NT2/D1 (cell line): Measurements from ENCODE around the gene PRKN.

Experiments used
- DNase-seq: peaks from one replicate; pipeline ENCODE4 v3.0.0-alpha.2; 2011; ENCODE audit warnings: low read depth, low spot score
- H3K27me3 ChIP-seq: 2 replicates; pipeline ENCODE4 v1.6.0; 2011; ENCODE audit warnings: mild to moderate bottlenecking; ENCODE audit not compliant: insufficient read length, insufficient read depth
- H3K36me3 ChIP-seq: 2 replicates; pipeline ENCODE4 v1.6.1; 2011; ENCODE audit warnings: mild to moderate bottlenecking, low read length, mixed read lengths; ENCODE audit not compliant: insufficient read depth, insufficient read length
- H3K4me1 ChIP-seq: 2 replicates; pipeline ENCODE4 v1.5.1; 2011; ENCODE audit not compliant: insufficient read depth, insufficient read length
- H3K4me3 ChIP-seq: 2 replicates; pipeline ENCODE4 v1.5.1; 2011; ENCODE audit warnings: low read depth; ENCODE audit not compliant: insufficient read length
- H3K9ac ChIP-seq: 2 replicates; pipeline ENCODE4 v1.6.0; 2011; ENCODE audit warnings: low read depth; ENCODE audit not compliant: insufficient read length
- H3K9me3 ChIP-seq: 2 replicates; pipeline ENCODE4 v1.5.1; 2011; ENCODE audit warnings: mild to moderate bottlenecking, low read length; ENCODE audit not compliant: insufficient read depth
- SUZ12 ChIP-seq: IDR thresholded peaks from 2 replicates; pipeline ENCODE4 v1.6.1; 2011; ENCODE audit not compliant: insufficient read length, insufficient read depth; ENCODE audit errors: extremely low read depth
- YY1 ChIP-seq: IDR thresholded peaks from 2 replicates; pipeline ENCODE4 v1.6.1; 2011; ENCODE audit not compliant: insufficient read length, insufficient read depth
- ZNF274 ChIP-seq: IDR thresholded peaks from 2 replicates; pipeline ENCODE4 v1.6.1; 2011; ENCODE audit warnings: mild to moderate bottlenecking, low read depth, low read length

PRKN gene

DNA sequence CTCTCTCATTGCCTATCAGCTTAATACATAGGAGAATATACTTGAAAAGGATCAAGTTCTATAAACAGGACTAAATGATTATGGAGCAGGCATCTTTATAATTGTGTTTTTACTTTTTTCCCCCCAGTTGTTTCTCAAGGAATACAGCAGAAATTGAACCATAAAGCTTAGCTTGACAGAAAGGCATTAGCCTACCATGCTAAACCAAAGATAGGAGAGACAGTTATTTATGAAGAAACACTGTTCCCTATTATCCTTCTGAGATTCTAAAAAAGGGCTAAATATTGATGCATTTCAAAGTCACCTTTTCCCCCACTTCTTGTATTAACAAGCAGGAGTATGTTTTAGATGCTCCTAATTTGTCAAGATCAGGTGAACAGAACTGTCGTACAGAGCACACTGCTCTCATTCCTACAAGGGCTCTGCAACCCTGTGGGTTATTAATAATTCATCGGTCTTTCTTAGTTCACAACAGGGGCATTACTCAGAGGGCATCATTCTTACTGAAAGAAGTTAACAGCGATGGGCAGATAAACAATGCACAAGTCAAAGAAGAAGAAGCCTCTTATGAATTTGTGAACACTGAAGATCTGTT is 38.7 kb downstream of the PRKN start:
- DNase-seq = no peak
- no peak overlapping the region for H3K4me3 ChIP-seq
- H3K4me1 ChIP-seq = no peaks in the 10 kb centered on the region
- no peaks in the 10 kb centered on the region for H3K36me3 ChIP-seq
- H3K9me3 ChIP-seq = no peaks in the 10 kb centered on the region
- H3K27me3 ChIP-seq = no peaks in the 10 kb centered on the region
- no peak overlapping the region for H3K9ac ChIP-seq
- TF ChIP-seq SUZ12 (no peak), YY1 (no peak), ZNF274 (no peak)

GRCh38 chr6:162685586-162685985 is 42.0 kb downstream of the PRKN start:
- no peaks in the 10 kb centered on the region for H3K4me1 ChIP-seq
- H3K36me3 ChIP-seq = no peaks in the 10 kb centered on the region
- no peaks in the 10 kb centered on the region for H3K27me3 ChIP-seq
- DNase-seq = no peak
- H3K9ac ChIP-seq = no peak overlapping the region
- no peaks in the 10 kb centered on the region for H3K9me3 ChIP-seq
- no peak for TF ChIP-seq SUZ12
- no peak for TF ChIP-seq ZNF274
- TF ChIP-seq YY1 = no peak
- H3K4me3 ChIP-seq = no peak overlapping the region

- Histone ChIP-seq H3K4me1 (no peaks in the 10 kb centered on the region), H3K4me3 (no peak overlapping the region), H3K9me3 (no peaks in the 10 kb centered on the region), H3K36me3 (no peaks in the 10 kb centered on the region), H3K27me3 (no peaks in the 10 kb centered on the region), H3K9ac (no peak overlapping the region)
- no peak for TF ChIP-seq SUZ12
- no peak for TF ChIP-seq ZNF274
- TF ChIP-seq YY1 = no peak
- no peak for DNase-seq
These were observed 42.6 kb downstream of the PRKN start for GRCh38 chr6:162684961-162685360.

GRCh38 chr6:162684052-162684451 is 43.5 kb downstream of the PRKN start:
- Histone ChIP-seq H3K9me3 (no peaks in the 10 kb centered on the region), H3K4me1 (no peaks in the 10 kb centered on the region)
- TF ChIP-seq YY1 = no peak
- TF ChIP-seq ZNF274 = no peak
- no peak for TF ChIP-seq SUZ12

DNA sequence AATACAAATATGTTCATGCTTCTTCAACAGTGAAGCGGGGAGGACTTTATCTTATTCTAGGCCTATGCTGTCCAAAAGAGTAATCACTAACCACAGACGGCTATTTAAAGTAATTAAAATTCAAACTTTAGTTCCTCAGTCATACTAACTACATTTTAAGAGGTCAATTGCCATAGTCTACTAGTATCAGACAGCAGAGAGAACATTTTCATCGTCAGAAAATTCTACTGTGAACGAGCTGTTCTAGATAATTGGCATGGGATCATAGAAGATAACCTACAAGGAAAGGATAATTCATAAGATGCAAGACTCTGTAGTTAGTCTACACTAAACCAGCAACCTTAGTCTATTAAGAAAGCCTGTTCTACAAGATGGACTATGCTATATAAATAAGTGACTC is 44.4 kb downstream of the PRKN start:
- DNase-seq = no peak
- no peaks in the 10 kb centered on the region for H3K27me3 ChIP-seq
- H3K9me3 ChIP-seq = no peaks in the 10 kb centered on the region
- no peak for TF ChIP-seq ZNF274
- TF ChIP-seq SUZ12 = no peak
- no peak overlapping the region for H3K9ac ChIP-seq
- no peak overlapping the region for H3K4me3 ChIP-seq
- no peaks in the 10 kb centered on the region for H3K4me1 ChIP-seq
- H3K36me3 ChIP-seq = no peaks in the 10 kb centered on the region

More at GRCh38 chr6:162684052-162684451, 43.5 kb downstream of the PRKN start:
- H3K9ac ChIP-seq = no peak overlapping the region
- no peaks in the 10 kb centered on the region for H3K27me3 ChIP-seq
- H3K4me3 ChIP-seq = no peak overlapping the region
- H3K36me3 ChIP-seq = no peaks in the 10 kb centered on the region
- DNase-seq = no peak

DNA sequence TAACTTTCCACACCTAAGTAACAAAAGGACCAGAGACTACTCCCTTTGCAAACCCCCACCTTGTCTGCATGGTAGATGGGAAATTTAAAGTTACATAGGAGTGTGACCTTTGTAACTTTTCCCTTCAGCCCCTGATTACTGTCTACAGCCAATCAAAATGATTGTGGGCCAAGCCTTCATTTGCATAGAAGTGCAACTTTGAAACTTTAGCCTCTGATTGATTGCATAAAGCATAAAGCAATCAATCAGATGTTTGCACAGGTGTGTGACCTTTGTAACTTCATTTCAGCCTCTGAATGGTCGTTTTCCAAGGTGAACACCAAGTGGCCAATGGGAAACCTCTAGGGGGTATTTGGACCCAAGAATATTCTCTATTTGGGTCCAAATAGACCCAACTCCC is 46.1 kb downstream of the PRKN start:
- TF ChIP-seq ZNF274 = no peak
- TF ChIP-seq YY1 = no peak
- no peak for TF ChIP-seq SUZ12
- Histone ChIP-seq H3K36me3 (no peaks in the 10 kb centered on the region), H3K4me3 (no peak overlapping the region), H3K4me1 (no peaks in the 10 kb centered on the region), H3K27me3 (no peaks in the 10 kb centered on the region), H3K9ac (no peak overlapping the region), H3K9me3 (no peaks in the 10 kb centered on the region)
- DNase-seq = no peak

DNA sequence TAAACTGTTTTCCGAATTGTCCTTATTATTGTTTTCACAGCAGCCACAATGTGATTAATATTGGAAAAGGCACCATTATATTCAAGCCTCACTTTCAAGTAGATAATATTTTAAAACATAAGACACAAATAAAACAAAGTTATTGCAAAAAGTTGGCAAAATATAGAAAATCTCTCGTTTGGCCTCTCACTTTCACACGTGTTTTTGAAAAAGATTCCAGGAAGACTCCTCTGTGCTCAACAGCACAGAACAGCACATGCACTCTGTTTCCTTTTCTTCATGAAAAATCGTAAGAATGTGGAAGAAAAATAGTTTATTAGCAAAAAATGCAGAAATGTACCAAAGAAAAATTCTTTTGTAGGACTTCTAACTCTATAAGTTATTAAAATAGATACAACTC is 46.7 kb downstream of the PRKN start:
- Histone ChIP-seq H3K4me1 (no peaks in the 10 kb centered on the region), H3K27me3 (no peaks in the 10 kb centered on the region), H3K9ac (no peak overlapping the region), H3K4me3 (no peak overlapping the region), H3K9me3 (no peaks in the 10 kb centered on the region), H3K36me3 (no peaks in the 10 kb centered on the region)
- TF ChIP-seq YY1 (no peak), SUZ12 (no peak), ZNF274 (no peak)
- DNase-seq = no peak
